ENCODE results near the gene SCGB1D4. TPM values are rescaled to one million over a fixed set of nuclear protein-coding genes. Genes with fewer than 3 reads are reported as not detected.

SCGB1D4 gene
- total and polyA plus RNA-seq, 2 donors (not counting 3 experiments of a cell fraction or from before 2014, with no cell fraction given): not detected

- no peak overlapping the region for H3K4me2 ChIP-seq (ENCODE audit: insufficient read depth, low read length)
- H3K27me3 ChIP-seq (ENCODE audit: control insufficient read depth in 2 of 2, insufficient read depth in 2 of 2, low read length in 2 of 2): peaks cover 10 to 14% of the 10 kb centered on the region in 2 experiments
- ChIA-PET CTCF (interaction anchor here (1.0 kb wide), 1 partner anchor 10 kb away, joined by 3 read pairs; no protein-coding TSS in a partner anchor), POLR2A (no interaction called here)
- TF ChIP-seq MYC (IDR thresholded peaks at IDR 0.05; ENCODE audit: low read depth, low read length) (no peak), MAX (IDR thresholded peaks at IDR 0.05; ENCODE audit: insufficient read depth, insufficient read length) (no peak), EZH2 (IDR thresholded peaks at IDR 0.05; ENCODE audit: borderline replicate concordance, low read depth, low read length, severe bottlenecking) (no peak), POLR2A (IDR thresholded peaks at IDR 0.05; ENCODE audit: low read depth, low read length) (no peak), JUN (IDR thresholded peaks at IDR 0.05; ENCODE audit: borderline replicate concordance, insufficient read depth, insufficient read length, low read depth) (no peak)
- H3K79me2 ChIP-seq (ENCODE audit: control insufficient read depth, insufficient read depth, low read length): no peaks in the 10 kb centered on the region
- H3K4me3 ChIP-seq (replicated peaks in 1 of 3; ENCODE audit: insufficient read depth in 1 of 3, low read depth in 1 of 3, low read length in 3 of 3): no peak overlapping the region
- BruUV-seq (replicated peaks): no TSS peak
- H4K20me1 ChIP-seq (replicated peaks; ENCODE audit: control insufficient read depth, extremely low read depth, insufficient read depth, low read length): no peaks in the 10 kb centered on the region
- H3K36me3 ChIP-seq (ENCODE audit: control insufficient read depth in 2 of 2, extremely low read depth in 1 of 2, insufficient read depth in 2 of 2, low read length in 2 of 2): no peaks in the 10 kb centered on the region
- no peak overlapping the region for H3K9ac ChIP-seq (replicated peaks; ENCODE audit: extremely low read depth, insufficient read depth, low read length)
- no peak for DNase-seq (ENCODE audit: low read depth, low spot score)
- FAIRE-seq: no peak
- H3K4me1 ChIP-seq (ENCODE audit: control insufficient read depth, extremely low read depth, insufficient read depth, low read length): no peaks in the 10 kb centered on the region
- intact Hi-C loops (cut with micrococcal nuclease): no loop called here
- no peak overlapping the region for H3K27ac ChIP-seq (ENCODE audit: insufficient read depth, low read depth, low read length)
- no peaks in the 10 kb centered on the region for H3K9me3 ChIP-seq (replicated peaks; ENCODE audit: control insufficient read depth, insufficient read depth, low read length)
- no peaks in the 10 kb centered on the region for H3K9me1 ChIP-seq (replicated peaks; ENCODE audit: control insufficient read depth, extremely low read depth, insufficient read depth, low read length)
- no peak overlapping the region for H2AFZ ChIP-seq (ENCODE audit: low read depth, low read length)
- dilution Hi-C loops (cut with MboI; ENCODE audit: extremely low pct_ligation_motif_present, low sequenced_read_pairs): no loop called here
These were observed 9.1 kb upstream of the SCGB1D4 start for GRCh38 chr11:62307950-62308349.

GRCh38 chr11:62306227-62306626 lies 7.4 kb upstream of the SCGB1D4 start:
- FAIRE-seq: no peak

More at GRCh38 chr11:62306227-62306626, 7.4 kb upstream of the SCGB1D4 start:
- no peak overlapping the region for H2AFZ ChIP-seq (ENCODE audit: low read depth, low read length)
- peaks cover 16 to 17% of the 10 kb centered on the region in 2 experiments for H3K27me3 ChIP-seq (ENCODE audit: control insufficient read depth in 2 of 2, insufficient read depth in 2 of 2, low read length in 2 of 2)
- no peaks in the 10 kb centered on the region for H3K9me3 ChIP-seq (replicated peaks; ENCODE audit: control insufficient read depth, insufficient read depth, low read length)
- dilution Hi-C loops (cut with MboI; ENCODE audit: extremely low pct_ligation_motif_present, low sequenced_read_pairs) (no loop called here), intact Hi-C loops (cut with micrococcal nuclease) (no loop called here)
- H3K4me1 ChIP-seq (ENCODE audit: control insufficient read depth, extremely low read depth, insufficient read depth, low read length): no peaks in the 10 kb centered on the region
- ChIA-PET POLR2A (no interaction called here), CTCF (no interaction called here)
- no peaks in the 10 kb centered on the region for H3K9me1 ChIP-seq (replicated peaks; ENCODE audit: control insufficient read depth, extremely low read depth, insufficient read depth, low read length)
- no peak for DNase-seq (ENCODE audit: low read depth, low spot score)
- H3K79me2 ChIP-seq (ENCODE audit: control insufficient read depth, insufficient read depth, low read length): no peaks in the 10 kb centered on the region
- no peaks in the 10 kb centered on the region for H4K20me1 ChIP-seq (replicated peaks; ENCODE audit: control insufficient read depth, extremely low read depth, insufficient read depth, low read length)
- H3K4me3 ChIP-seq (replicated peaks in 1 of 3; ENCODE audit: insufficient read depth in 1 of 3, low read depth in 1 of 3, low read length in 3 of 3): no peak overlapping the region
- H3K9ac ChIP-seq (replicated peaks; ENCODE audit: extremely low read depth, insufficient read depth, low read length): no peak overlapping the region
- no peak for TF ChIP-seq MYC (IDR thresholded peaks at IDR 0.05; ENCODE audit: low read depth, low read length)
- no peak for TF ChIP-seq JUN (IDR thresholded peaks at IDR 0.05; ENCODE audit: borderline replicate concordance, insufficient read depth, insufficient read length, low read depth)
- TF ChIP-seq FOS (IDR thresholded peaks at IDR 0.05; ENCODE audit: borderline replicate concordance, insufficient read depth, low read length): no peak
- no peak for TF ChIP-seq MAX (IDR thresholded peaks at IDR 0.05; ENCODE audit: insufficient read depth, insufficient read length)
- TF ChIP-seq CTCF (IDR thresholded peaks at IDR 0.05; ENCODE audit: extremely low read depth in 1 of 2, insufficient read depth in 1 of 2, low read depth in 1 of 2, low read length in 2 of 2): no peak
- TF ChIP-seq POLR2AphosphoS5 (IDR thresholded peaks at IDR 0.05; ENCODE audit: insufficient read depth, low read depth, low read length): no peak
- TF ChIP-seq POLR2A (IDR thresholded peaks at IDR 0.05; ENCODE audit: low read depth, low read length): no peak
- TF ChIP-seq EZH2 (IDR thresholded peaks at IDR 0.05; ENCODE audit: borderline replicate concordance, low read depth, low read length, severe bottlenecking): no peak
- no peak for TF ChIP-seq GATA2 (IDR thresholded peaks at IDR 0.05; ENCODE audit: insufficient read depth, insufficient read length, low read depth, low read length)
- no peaks in the 10 kb centered on the region for H3K36me3 ChIP-seq (ENCODE audit: control insufficient read depth in 2 of 2, extremely low read depth in 1 of 2, insufficient read depth in 2 of 2, low read length in 2 of 2)
- no TSS peak for BruUV-seq (replicated peaks)
- H3K4me2 ChIP-seq (ENCODE audit: insufficient read depth, low read length): no peak overlapping the region
- no peak overlapping the region for H3K27ac ChIP-seq (ENCODE audit: insufficient read depth, low read depth, low read length)

Data from endothelial cell of umbilical vein (primary cell).